ENCODE results near the gene LGALS3BP. TPM values are rescaled to one million over a fixed set of nuclear protein-coding genes. Genes with fewer than 3 reads are reported as not detected.

The LGALS3BP gene
- total and polyA plus RNA-seq, 4 donors: 70.7 to 174 (median 133) TPM

- ATAC-seq (ENCODE audit: low FRiP score): peak; percentile 21
- Histone ChIP-seq H3K9me3 (ENCODE audit: control insufficient read depth, low read length) (no peaks in the 10 kb centered on the region), H3K4me3 (ENCODE audit: low read length in 2 of 2) (peak overlapping the region; percentile 76 to 98), H3K27ac (ENCODE audit: low read depth in 1 of 2, low read length in 2 of 2) (peak overlapping the region in 1 of 2 donors; percentile 50), H3K4me1 (ENCODE audit: control insufficient read depth in 1 of 2, insufficient read depth in 2 of 2, low read length in 2 of 2) (peaks cover 0 to 4% of the 10 kb centered on the region in 2 donors), H3K27me3 (ENCODE audit: control insufficient read depth in 1 of 2, insufficient read depth in 2 of 2, low read length in 1 of 2) (no peaks in the 10 kb centered on the region), H3K36me3 (ENCODE audit: control insufficient read depth in 1 of 2, insufficient read depth in 2 of 2, low read length in 1 of 2) (no peaks in the 10 kb centered on the region)
- intact Hi-C loops (cut with DNase I): no loop called here
- peak in 1 of 2 donors; percentile 34 for DNase-seq
- WGBS, 2 donors: 34% methylated on average over 7 of the region's 7 CpGs
Measured at GRCh38 chr17:79008666-79009387, 29.1 kb upstream of the LGALS3BP start.

- DNase-seq (peak in 1 of 2 donors; percentile 74), ATAC-seq (ENCODE audit: low FRiP score) (no peak)
- Histone ChIP-seq H3K27me3 (ENCODE audit: control insufficient read depth in 1 of 2, insufficient read depth in 2 of 2, low read length in 1 of 2) (no peaks in the 10 kb centered on the region), H3K9me3 (ENCODE audit: control insufficient read depth, low read length) (no peaks in the 10 kb centered on the region), H3K36me3 (ENCODE audit: control insufficient read depth in 1 of 2, insufficient read depth in 2 of 2, low read length in 1 of 2) (no peaks in the 10 kb centered on the region), H3K27ac (ENCODE audit: low read depth in 1 of 2, low read length in 2 of 2) (no peak overlapping the region), H3K4me3 (ENCODE audit: low read length in 2 of 2) (no peak overlapping the region), H3K4me1 (ENCODE audit: control insufficient read depth in 1 of 2, insufficient read depth in 2 of 2, low read length in 2 of 2) (peaks cover 0 to 4% of the 10 kb centered on the region in 2 donors)
- WGBS, 2 donors: 83% methylated on average over 21 of the region's 21 CpGs
- intact Hi-C loops (cut with DNase I): no loop called here
Measured at GRCh38 chr17:79007504-79008381, 28.0 kb upstream of the LGALS3BP start.

GRCh38 chr17:79006794-79007503 is 27.2 kb upstream of the LGALS3BP start:
- Histone ChIP-seq H3K4me3 (ENCODE audit: low read length in 2 of 2) (no peak overlapping the region), H3K4me1 (ENCODE audit: control insufficient read depth in 1 of 2, insufficient read depth in 2 of 2, low read length in 2 of 2) (peaks cover 0 to 4% of the 10 kb centered on the region in 2 donors), H3K27ac (ENCODE audit: low read depth in 1 of 2, low read length in 2 of 2) (no peak overlapping the region), H3K36me3 (ENCODE audit: control insufficient read depth in 1 of 2, insufficient read depth in 2 of 2, low read length in 1 of 2) (no peaks in the 10 kb centered on the region), H3K9me3 (ENCODE audit: control insufficient read depth, low read length) (no peaks in the 10 kb centered on the region), H3K27me3 (ENCODE audit: control insufficient read depth in 1 of 2, insufficient read depth in 2 of 2, low read length in 1 of 2) (no peaks in the 10 kb centered on the region)
- DNase-seq (peak in 1 of 2 donors; percentile 39), ATAC-seq (ENCODE audit: low FRiP score) (no peak)
- WGBS, 2 donors: 78 to 84% methylated on average over 19 of the region's 19 CpGs
- intact Hi-C loops (cut with DNase I): no loop called here

- no peak overlapping the region for H3K4me3 ChIP-seq (ENCODE audit: low read length in 2 of 2)
- H3K27me3 ChIP-seq (ENCODE audit: control insufficient read depth in 1 of 2, insufficient read depth in 2 of 2, low read length in 1 of 2): no peaks in the 10 kb centered on the region
- intact Hi-C loops (cut with DNase I): no loop called here
- WGBS, 2 donors: 85 to 89% methylated on average over 8 of the region's 8 CpGs
- peak in 1 of 2 donors; percentile 61 for DNase-seq
- no peak for ATAC-seq (ENCODE audit: low FRiP score)
- no peaks in the 10 kb centered on the region for H3K36me3 ChIP-seq (ENCODE audit: control insufficient read depth in 1 of 2, insufficient read depth in 2 of 2, low read length in 1 of 2)
- H3K4me1 ChIP-seq (ENCODE audit: control insufficient read depth in 1 of 2, insufficient read depth in 2 of 2, low read length in 2 of 2): peaks cover 0 to 4% of the 10 kb centered on the region in 2 donors
- H3K27ac ChIP-seq (ENCODE audit: low read depth in 1 of 2, low read length in 2 of 2): no peak overlapping the region
- H3K9me3 ChIP-seq (ENCODE audit: control insufficient read depth, low read length): no peaks in the 10 kb centered on the region
Measured at GRCh38 chr17:79006046-79006445, 26.3 kb upstream of the LGALS3BP start.

- 90 to 92% methylated on average over 12 of the region's 12 CpGs for WGBS, 2 donors
- peak; percentile 42 to 61 for DNase-seq
- no peak overlapping the region for H3K27ac ChIP-seq (ENCODE audit: low read depth in 1 of 2, low read length in 2 of 2)
Measured at GRCh38 chr17:79005063-79005861, 25.5 kb upstream of the LGALS3BP start.

GRCh38 chr17:79003661-79004411 is 24.1 kb upstream of the LGALS3BP start:
- Histone ChIP-seq H3K9me3 (ENCODE audit: control insufficient read depth, low read length) (no peaks in the 10 kb centered on the region), H3K4me1 (ENCODE audit: control insufficient read depth in 1 of 2, insufficient read depth in 2 of 2, low read length in 2 of 2) (peaks cover 0 to 4% of the 10 kb centered on the region in 2 donors), H3K27ac (ENCODE audit: low read depth in 1 of 2, low read length in 2 of 2) (no peak overlapping the region), H3K4me3 (ENCODE audit: low read length in 2 of 2) (no peak overlapping the region), H3K36me3 (ENCODE audit: control insufficient read depth in 1 of 2, insufficient read depth in 2 of 2, low read length in 1 of 2) (no peaks in the 10 kb centered on the region), H3K27me3 (ENCODE audit: control insufficient read depth in 1 of 2, insufficient read depth in 2 of 2, low read length in 1 of 2) (no peaks in the 10 kb centered on the region)
- intact Hi-C loops (cut with DNase I): no loop called here
- WGBS, 2 donors: 77 to 78% methylated on average over 3 of the region's 3 CpGs
- DNase-seq (peak in 1 of 2 donors; percentile 64), ATAC-seq (ENCODE audit: low FRiP score) (no peak)

More at GRCh38 chr17:79005063-79005861, 25.5 kb upstream of the LGALS3BP start:
- intact Hi-C loops (cut with DNase I): no loop called here
- H3K4me3 ChIP-seq (ENCODE audit: low read length in 2 of 2): no peak overlapping the region
- no peaks in the 10 kb centered on the region for H3K27me3 ChIP-seq (ENCODE audit: control insufficient read depth in 1 of 2, insufficient read depth in 2 of 2, low read length in 1 of 2)
- H3K36me3 ChIP-seq (ENCODE audit: control insufficient read depth in 1 of 2, insufficient read depth in 2 of 2, low read length in 1 of 2): no peaks in the 10 kb centered on the region
- H3K4me1 ChIP-seq (ENCODE audit: control insufficient read depth in 1 of 2, insufficient read depth in 2 of 2, low read length in 2 of 2): peaks cover 0 to 4% of the 10 kb centered on the region in 2 donors
- H3K9me3 ChIP-seq (ENCODE audit: control insufficient read depth, low read length): no peaks in the 10 kb centered on the region
- ATAC-seq (ENCODE audit: low FRiP score): no peak

- H3K27ac ChIP-seq (ENCODE audit: low read depth in 1 of 2, low read length in 2 of 2): no peak overlapping the region
- no peaks in the 10 kb centered on the region for H3K9me3 ChIP-seq (ENCODE audit: control insufficient read depth, low read length)
- DNase-seq (peak in 1 of 2 donors; percentile 63), ATAC-seq (ENCODE audit: low FRiP score) (no peak)
- peaks cover 0 to 3% of the 10 kb centered on the region in 2 donors for H3K4me1 ChIP-seq (ENCODE audit: control insufficient read depth in 1 of 2, insufficient read depth in 2 of 2, low read length in 2 of 2)
- H3K36me3 ChIP-seq (ENCODE audit: control insufficient read depth in 1 of 2, insufficient read depth in 2 of 2, low read length in 1 of 2): no peaks in the 10 kb centered on the region
- intact Hi-C loops (cut with DNase I): no loop called here
- H3K27me3 ChIP-seq (ENCODE audit: control insufficient read depth in 1 of 2, insufficient read depth in 2 of 2, low read length in 1 of 2): no peaks in the 10 kb centered on the region
- WGBS, 2 donors: 65 to 72% methylated on average over 20 of the region's 20 CpGs
- H3K4me3 ChIP-seq (ENCODE audit: low read length in 2 of 2): no peak overlapping the region
Measured at GRCh38 chr17:79002796-79003593, 23.3 kb upstream of the LGALS3BP start.

Measured in aorta (tissue), 5 donors.